NCI-H460 (cell line): ENCODE measurements around the gene SLC31A2. TPM values are rescaled to one million over a fixed set of nuclear protein-coding genes. Genes with fewer than 3 reads are reported as not detected.

ENCODE experiments used
- DNase-seq: peaks from one replicate; pipeline ENCODE4 v3.0.0-alpha.2; 2016; ENCODE audit warnings: low read depth; ENCODE audit errors: extremely low read depth
- total RNA-seq: library from RNA; depleted of rRNA; stranded (reverse); fragments of >200 nt; shearing (Covaris generic); gene quantifications from 2 replicates; pipeline ENCODE4 v1.2.3, GENCODE V29; 2014; rRNA removed

The SLC31A2 gene
- total RNA-seq, 1 experiment from 2014 or later, result 5.6 TPM

- no peak for DNase-seq
Observed at GRCh38 chr9:113181165-113181564, 30.4 kb downstream of the SLC31A2 start.

GRCh38 chr9:113183956-113184488, 33.2 kb downstream of the SLC31A2 start:
- DNase-seq, result no peak

GRCh38 chr9:113184539-113184938, 33.7 kb downstream of the SLC31A2 start:
- no peak for DNase-seq

GRCh38 chr9:113185271-113185670, 34.5 kb downstream of the SLC31A2 start:
- no peak for DNase-seq

- no peak for DNase-seq
Observed at GRCh38 chr9:113186137-113186755, 35.4 kb downstream of the SLC31A2 start.

- DNase-seq, result peak; percentile 50
Observed at GRCh38 chr9:113187929-113188595, 37.3 kb downstream of the SLC31A2 start.

- DNase-seq, result no peak
Observed at GRCh38 chr9:113192455-113192854, 41.6 kb downstream of the SLC31A2 start.

GRCh38 chr9:113199683-113200329, 49.0 kb downstream of the SLC31A2 start:
- DNase-seq, result no peak

- no peak for DNase-seq
Observed at GRCh38 chr9:113205432-113205831, 54.6 kb downstream of the SLC31A2 start.

- no peak for DNase-seq
Observed at GRCh38 chr9:113205861-113206260, 55.1 kb downstream of the SLC31A2 start.

GRCh38 chr9:113210815-113211214, 60.0 kb downstream of the SLC31A2 start:
- DNase-seq, result no peak

Other genes starting within 250 kb of the SLC31A2 start
- not detected in 2 replicates for gene ZNF883, start 138.8 kb upstream of the SLC31A2 start, total RNA-seq
- gene ZFP37, start 94.3 kb upstream of the SLC31A2 start, total RNA-seq, result not detected in 2 replicates
- 15.7 and 16.8 TPM in 2 replicates for gene FKBP15, start 70.3 kb downstream of the SLC31A2 start, total RNA-seq
- 55.1 and 68.3 TPM in 2 replicates for gene SLC31A1, start 70.5 kb downstream of the SLC31A2 start, total RNA-seq
- gene CDC26, start 124.6 kb downstream of the SLC31A2 start, total RNA-seq, result 74.6 and 89.3 TPM in 2 replicates
- gene PRPF4, start 124.7 kb downstream of the SLC31A2 start, total RNA-seq, result 51.0 and 51.7 TPM in 2 replicates
- gene RNF183, start 152.4 kb downstream of the SLC31A2 start, total RNA-seq, result 0.32 TPM in 1 of 2 replicates, not detected in the other
- gene WDR31, start 189.3 kb downstream of the SLC31A2 start, total RNA-seq, result 1.5 and 1.7 TPM in 2 replicates
- 0.12 TPM in 1 of 2 replicates, not detected in the other for gene BSPRY, start 198.5 kb downstream of the SLC31A2 start, total RNA-seq
- gene HDHD3, start 226.0 kb downstream of the SLC31A2 start, total RNA-seq, result 10.8 and 14.8 TPM in 2 replicates